ENCODE measurements around the gene CELSR1.

CELSR1 gene

DNA sequence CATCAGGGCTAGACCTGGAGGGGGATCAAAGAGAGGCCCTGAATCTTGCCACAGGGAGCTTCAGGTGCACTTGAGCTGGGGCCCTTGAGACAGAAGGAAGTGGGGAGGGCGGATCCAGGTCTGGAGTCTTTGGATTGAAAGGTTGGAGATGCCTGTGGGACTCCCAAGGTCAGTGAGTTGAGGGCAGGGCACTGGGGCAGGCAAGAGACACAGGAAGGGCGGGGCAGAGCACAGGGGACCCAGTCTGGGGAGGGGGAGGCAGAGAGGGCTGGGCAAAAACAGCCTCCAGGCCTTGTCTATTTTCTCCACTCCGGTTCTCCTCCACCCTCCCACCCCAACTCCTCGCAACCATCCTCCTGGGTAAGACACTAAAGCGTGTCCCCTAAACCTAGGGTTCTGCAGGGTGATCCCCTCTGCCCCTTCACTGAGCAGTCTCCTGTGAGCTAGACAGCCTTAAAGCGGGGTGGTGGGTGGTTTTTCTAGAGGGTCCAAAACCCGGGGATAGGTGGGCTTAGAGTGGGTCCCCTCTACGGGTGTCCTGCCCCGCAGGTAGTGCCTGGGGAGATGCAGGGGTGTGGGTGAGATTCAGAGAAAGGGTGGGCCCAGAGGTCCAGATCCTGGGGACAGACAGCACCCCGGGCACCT is 38.6 kb upstream of the CELSR1 start:
- DNase-seq: no peak

DNA sequence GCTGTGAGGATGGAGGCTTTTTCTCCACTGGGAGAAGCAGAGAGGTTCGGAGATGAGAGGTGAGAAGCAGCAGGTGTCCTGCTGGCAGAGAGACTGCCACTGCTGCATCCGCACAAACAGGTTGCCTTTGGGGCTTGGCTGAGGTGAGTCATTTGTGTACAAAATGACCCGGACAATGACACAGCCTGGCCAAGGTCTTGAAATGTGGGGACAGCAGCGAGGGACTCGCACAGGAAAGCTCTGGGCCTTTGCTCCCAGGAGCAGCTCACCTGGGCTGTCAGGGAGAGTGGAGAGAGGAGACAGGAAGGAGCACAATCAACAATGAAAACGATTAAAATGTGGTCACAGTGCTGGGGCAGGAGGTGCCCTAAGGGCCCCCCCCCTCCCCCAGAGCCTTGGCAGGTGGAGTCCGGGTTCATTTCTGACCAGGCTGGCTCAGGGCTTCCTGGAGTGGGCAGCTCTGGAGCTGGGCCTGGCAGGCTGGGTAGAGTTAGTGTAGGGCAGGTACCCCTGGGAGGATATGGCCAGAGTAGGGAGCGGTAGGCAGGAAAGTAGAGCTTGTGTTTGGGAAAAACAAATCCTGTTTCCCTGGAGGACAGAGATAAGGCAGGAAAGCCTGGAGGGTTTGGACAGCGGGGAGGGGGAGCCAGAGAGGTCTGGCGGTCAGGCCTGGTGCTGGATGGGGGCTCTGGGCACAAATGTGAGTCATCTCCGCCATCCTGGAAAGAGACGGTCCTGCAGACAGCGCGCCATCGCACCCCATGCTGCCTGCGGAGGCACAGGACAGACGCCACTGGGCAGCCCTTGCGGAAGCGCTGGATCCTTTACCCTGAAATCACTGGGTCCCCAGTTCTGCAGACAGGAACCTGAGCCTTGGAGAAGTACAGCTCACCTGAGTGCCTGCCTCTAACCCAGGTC is 37.8 kb upstream of the CELSR1 start:
- DNase-seq: no peak

DNA sequence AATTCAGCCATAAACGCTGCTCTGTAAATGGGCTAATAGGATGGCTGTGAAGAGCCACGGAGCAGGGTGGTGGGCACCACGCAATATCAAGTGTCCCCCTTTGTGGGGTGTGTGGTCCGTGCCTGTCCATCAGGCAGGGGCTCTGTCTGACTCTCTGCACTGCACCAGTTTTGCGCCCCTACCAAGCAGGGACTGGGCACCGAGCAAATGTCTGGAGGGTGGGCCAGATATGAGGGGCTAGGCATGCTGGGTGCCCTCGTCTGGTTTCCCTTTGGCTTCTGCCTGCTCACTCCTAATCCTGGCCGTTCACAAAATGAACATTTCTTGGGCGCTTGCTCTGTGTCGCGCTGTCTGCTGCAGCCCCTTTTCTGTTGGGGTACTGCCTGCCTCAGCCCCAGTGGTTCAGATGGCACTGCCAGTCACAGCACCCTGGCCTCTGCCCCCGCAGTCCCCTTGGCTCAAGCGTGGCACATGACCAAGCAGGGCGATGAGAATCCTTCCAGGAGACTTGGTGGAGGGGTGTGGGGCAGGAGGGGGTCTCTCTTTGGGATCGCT is 37.1 kb upstream of the CELSR1 start:
- no peak for DNase-seq

DNA sequence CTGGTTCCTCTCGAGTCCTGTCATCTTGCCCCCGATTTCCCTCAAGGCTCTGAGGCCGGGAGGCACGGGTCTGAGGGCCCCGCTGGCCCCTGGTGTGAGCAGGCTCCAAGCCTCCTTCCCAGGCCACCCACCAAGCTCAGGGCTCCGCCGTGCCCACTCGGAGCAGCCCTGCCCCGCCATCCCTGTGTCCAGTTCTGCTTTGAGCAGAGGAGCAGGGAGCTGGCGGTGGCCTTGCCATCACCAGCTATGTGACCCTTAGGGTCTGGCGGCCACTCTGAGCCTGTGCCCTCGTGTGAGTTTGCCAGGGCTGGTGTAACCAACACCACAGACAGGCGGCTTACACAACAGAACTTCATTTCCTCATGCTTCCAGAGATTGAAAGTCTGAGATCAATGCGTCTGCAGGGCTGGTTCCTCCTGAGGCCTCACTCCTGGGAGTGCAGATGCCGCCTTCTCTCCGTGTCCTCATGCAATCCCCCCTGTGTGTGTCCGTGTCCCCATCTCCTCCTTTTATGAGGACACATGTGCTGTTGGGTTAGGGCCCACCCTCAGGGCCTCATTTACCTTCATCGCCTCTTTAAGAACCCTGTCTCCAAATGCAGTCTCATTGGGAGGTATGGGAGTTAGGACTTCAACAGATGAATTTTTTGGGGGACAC is 36.5 kb upstream of the CELSR1 start:
- DNase-seq: no peak

- DNase-seq: no peak
Measured at GRCh38 chr22:46572911-46573780, 35.7 kb upstream of the CELSR1 start.

- DNase-seq: no peak
Measured at GRCh38 chr22:46571642-46572250, 34.3 kb upstream of the CELSR1 start.

- no peak for DNase-seq
Measured at GRCh38 chr22:46569848-46570695, 32.7 kb upstream of the CELSR1 start.

- no peak for DNase-seq
Measured at GRCh38 chr22:46569055-46569847, 31.8 kb upstream of the CELSR1 start.

DNA sequence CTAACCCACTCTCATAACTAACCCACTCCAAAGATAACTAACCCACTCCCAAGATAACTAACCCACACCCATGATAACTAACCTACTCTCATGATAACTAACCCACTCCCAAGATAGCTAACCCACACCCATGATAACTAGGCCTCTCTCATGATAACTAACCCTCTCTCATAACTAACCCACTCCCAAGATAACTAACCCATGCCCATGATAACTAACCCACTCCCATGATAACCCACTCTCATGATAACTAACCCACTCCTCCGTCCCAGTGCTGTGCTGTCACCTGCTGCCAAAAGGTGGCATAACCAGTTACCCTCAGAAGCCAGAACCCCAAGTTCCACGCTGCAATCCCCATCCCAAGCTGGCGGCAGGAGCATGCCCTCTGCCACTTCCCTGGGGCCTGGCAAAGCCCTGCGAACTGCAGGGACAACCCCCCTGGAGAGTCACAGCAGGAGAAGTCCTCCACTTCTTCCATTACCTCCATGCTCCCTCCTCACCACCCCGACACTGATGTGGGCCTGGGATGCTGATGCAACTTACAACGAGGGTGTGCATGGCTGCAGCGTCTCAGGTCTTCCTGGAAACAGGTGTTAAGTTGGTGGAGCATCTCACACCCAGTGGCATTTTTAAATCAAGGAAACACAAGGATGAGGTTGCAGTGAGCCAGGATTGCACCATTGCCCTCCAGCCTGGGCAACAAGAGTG is 30.8 kb upstream of the CELSR1 start:
- DNase-seq: no peak

DNA sequence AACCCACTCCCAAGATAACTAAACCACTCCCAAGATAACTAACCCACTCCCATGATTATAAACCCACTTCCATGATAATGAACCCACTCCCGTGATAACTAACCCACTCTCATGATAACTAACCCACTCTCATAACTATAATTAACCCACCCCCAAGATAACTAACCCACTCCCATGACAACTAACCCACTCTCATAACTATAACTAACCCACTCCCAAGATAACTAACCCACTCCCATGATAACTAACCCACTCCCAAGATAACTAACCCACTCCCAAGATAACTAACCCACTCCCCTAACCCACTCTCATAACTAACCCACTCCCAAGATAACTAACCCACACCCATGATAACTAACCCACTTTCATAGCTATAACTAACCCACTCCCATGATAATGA is 30.1 kb upstream of the CELSR1 start:
- no peak for DNase-seq

- no peak for DNase-seq
Measured at GRCh38 chr22:46564084-46564714, 26.8 kb upstream of the CELSR1 start.

DNA sequence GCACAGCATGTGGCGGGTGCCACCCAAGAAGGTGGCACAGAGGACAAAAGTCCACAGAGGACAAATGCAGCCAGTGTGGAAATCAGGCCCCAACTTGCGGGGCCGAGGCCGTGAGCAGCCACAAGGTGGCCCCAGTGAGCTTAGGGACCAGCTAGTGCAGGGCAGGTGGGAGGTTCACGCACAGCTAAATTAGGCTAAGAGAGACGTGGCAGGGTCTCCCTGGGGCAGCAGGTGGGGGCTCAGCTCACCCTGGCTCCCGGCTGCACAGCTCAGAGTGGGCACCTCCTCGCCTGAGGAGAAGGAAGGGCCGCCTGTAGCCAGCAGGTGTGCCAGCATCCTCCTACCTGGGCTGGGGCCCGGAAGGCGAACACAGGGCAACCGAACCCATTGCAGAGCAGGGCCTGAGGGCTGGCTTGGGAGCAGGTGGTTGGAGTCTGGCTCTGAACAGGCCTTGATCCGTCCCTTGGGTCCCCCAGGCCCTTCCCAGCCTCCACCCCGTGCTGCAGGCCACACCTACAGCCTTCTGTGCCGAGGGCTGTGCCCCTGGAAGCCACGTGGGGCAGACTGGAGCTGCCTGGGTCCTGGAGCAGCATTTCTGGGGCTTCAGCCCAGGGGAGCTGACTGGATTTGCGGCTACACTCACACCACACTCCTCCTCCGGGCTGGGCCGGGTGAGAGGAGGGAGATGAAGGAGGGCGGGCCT is 26.1 kb upstream of the CELSR1 start:
- DNase-seq: peak; percentile 64

DNA sequence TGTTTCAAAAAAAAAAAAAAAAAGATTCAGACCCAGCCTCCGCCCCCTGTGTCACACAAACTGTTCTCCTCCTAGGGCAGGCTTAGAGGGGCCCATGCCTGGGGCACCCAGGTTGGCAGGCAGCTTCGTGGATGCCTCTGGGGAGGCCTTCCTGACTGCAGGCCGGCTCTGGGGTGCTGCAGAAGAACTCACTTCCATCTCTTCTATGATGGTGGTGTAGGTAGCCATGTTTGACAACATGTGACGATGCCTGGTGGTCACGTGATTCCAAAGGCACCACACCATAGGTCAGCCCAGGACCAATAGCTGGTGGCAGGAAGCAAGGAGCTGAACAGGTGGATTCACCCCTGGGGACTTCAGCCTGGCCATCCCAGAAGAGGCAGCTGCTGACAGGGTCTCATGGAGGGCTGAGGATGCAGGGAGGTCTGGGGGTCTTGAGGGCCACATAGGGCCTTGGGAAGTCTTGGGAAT is 24.1 kb upstream of the CELSR1 start:
- DNase-seq: no peak

GRCh38 chr22:46560696-46561295 is 23.4 kb upstream of the CELSR1 start:
- no peak for DNase-seq

DNA sequence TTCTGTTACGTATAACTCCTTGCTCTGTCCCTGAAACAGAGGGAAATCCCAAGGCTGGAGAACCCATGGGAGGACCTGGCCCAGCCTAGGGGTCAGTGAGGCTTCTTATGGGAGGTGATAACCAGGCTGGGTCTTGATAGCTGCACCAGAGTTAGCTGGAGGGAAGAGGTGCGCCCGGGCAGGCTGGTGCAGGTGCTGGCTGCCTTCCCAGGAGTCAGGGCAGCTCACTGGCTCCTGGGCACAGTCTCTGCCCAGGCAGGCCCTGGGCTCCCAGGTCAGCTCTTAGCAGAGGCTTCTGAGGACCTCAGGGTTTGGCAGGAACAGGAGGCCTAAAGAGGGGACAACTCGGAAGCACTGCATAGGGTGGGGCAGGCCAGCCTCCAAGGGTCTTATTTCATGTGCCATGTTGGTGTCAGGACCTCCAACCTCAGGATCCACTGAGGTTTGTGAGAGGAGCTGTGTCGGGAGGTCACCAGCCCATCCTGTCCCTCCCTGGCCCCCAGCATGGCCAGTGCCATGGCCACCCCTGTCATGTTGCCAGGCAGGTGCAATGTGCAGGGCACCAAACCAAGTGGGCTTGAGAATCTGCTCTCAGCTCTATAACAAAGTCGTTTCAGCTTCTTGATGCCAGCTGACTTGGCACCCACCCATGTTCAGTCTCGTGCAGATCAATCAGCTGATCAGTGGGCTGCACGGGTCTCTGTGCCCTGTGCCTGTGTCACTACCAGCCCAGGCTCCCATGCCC is 20.5 kb upstream of the CELSR1 start:
- DNase-seq: no peak

DNA sequence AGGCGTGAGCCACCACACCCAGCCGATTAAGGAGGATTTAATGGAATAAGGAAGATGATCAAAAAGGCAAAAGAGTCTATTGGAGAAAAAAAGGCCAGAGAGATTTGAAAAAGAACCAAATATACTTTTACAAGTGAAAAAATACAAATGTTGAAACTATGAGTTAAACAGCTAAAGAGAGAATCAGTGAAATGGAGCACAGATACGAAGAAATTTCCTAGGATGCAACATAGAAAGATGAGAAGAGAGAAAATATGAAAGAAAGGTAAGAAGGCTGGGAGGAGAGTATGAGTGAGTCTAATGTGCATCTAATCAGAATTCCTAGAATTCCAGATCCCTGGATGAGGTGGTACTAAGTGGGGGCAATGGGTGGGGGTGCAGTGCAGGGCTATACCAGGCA is 19.4 kb upstream of the CELSR1 start:
- no peak for DNase-seq

DNA sequence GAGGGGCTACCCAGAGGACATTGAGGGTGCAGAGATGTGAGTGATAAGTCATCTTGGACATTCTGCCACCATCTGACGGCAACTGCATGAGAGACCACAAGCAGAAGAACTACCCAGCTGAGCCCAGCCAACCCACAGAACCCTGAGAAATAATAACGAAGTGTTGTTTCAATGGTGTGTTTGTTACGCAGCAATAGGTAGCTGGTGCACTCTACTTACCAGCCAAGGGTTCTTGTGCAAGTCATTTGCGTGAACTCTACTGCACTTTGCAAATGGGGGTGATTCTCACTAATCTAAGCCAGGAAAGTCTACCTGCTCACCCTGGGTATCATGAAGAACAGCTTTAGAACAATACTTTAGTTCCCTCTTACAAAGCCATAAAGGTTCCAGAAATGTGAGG is 15.8 kb upstream of the CELSR1 start:
- no peak for DNase-seq

All from GDM1 (cell line).